ENCODE results near the gene CADM4.

The CADM4 gene

GRCh38 chr19:43595999-43596841, 43.4 kb downstream of the CADM4 start, which contains the start of the genes IRGQ and ZNF576:
IRGQ (minus strand) TSS chr19:43596134; CDS start chr19:43595338, 796 bp downstream.
ZNF576 (plus strand) TSS chr19:43596595; CDS start chr19:43597109, 514 bp downstream.
- TF ChIP-seq CTCF (IDR thresholded peaks at IDR 0.05; ENCODE audit: low read depth, low read length): peak; percentile 23
- peak within 1 kb of the TSS; percentile 91 for H3K4me3 ChIP-seq (ENCODE audit: low read depth, low read length)
- in situ Hi-C loops (cut with HindIII; ENCODE audit: low sequenced_read_pairs): no loop called here
- peak; percentile 99 for DNase-seq (ENCODE audit: low read depth, low spot score)

DNA sequence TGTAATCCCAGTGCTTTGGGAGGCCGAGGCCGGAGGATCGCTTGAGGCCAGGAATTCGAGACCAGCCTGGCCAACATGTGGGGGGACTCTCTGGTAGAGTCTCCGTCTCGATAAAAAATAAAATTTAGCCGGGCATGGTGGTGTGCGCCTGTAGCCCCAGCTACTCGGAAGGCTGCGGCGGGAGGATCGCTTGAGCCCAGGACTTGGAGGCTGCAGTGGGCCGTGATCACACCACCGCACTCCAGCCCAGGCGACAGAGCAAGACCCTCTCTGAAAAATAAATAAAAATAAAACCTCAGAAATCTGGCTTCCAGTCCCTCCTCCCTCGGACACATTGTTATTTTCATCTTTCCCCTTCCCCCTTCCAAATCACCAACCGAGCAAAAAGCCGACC, 44.0 kb downstream of the CADM4 start:
- in situ Hi-C loops (cut with HindIII; ENCODE audit: low sequenced_read_pairs): no loop called here
- no peak for TF ChIP-seq CTCF (IDR thresholded peaks at IDR 0.05; ENCODE audit: low read depth, low read length)
- no peak for DNase-seq (ENCODE audit: low read depth, low spot score)
- peak overlapping the region; percentile 65 for H3K4me3 ChIP-seq (ENCODE audit: low read depth, low read length)

- in situ Hi-C loops (cut with HindIII; ENCODE audit: low sequenced_read_pairs): no loop called here
- peak overlapping the region; percentile 65 for H3K4me3 ChIP-seq (ENCODE audit: low read depth, low read length)
- TF ChIP-seq CTCF (IDR thresholded peaks at IDR 0.05; ENCODE audit: low read depth, low read length): peak; percentile 97
- DNase-seq (ENCODE audit: low read depth, low spot score): peak; percentile 63
These were observed 44.7 kb downstream of the CADM4 start for GRCh38 chr19:43594710-43595604.

DNA sequence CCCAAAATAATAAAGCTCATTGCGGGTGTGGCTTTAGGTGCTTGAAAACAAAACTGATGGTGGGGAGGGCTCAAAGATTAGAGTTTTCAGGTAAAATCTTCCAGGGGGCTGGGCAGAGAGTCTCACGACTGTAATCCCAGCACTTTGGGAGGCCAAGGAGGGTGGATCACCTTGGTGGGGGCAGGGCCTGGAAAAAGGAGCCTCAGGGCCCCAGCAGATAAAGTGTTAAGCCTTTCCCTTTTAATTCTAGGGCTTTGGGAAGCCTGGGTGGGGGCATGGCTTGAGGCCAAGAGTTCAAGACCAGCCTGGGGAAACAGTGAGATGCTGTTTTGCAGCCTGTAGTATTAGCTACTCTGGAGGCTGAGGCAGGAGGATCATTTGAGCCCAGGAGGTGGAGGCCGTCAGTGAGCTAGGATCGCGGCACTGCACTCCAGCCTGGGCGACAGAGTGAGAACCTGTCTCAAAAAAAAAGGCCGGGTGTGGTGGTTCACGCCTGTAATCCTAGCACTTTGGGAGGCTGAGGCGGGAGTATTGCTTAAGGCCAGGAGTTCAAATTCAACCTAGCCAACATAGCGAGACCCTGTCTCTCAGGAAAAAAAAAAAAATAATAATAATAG, 45.5 kb downstream of the CADM4 start:
- in situ Hi-C loops (cut with HindIII; ENCODE audit: low sequenced_read_pairs): no loop called here
- H3K4me3 ChIP-seq (ENCODE audit: low read depth, low read length): peak overlapping the region; percentile 65
- TF ChIP-seq CTCF (IDR thresholded peaks at IDR 0.05; ENCODE audit: low read depth, low read length): no peak
- no peak for DNase-seq (ENCODE audit: low read depth, low spot score)

- no peak overlapping the region for H3K4me3 ChIP-seq (ENCODE audit: low read depth, low read length)
- in situ Hi-C loops (cut with HindIII; ENCODE audit: low sequenced_read_pairs): no loop called here
- no peak for TF ChIP-seq CTCF (IDR thresholded peaks at IDR 0.05; ENCODE audit: low read depth, low read length)
- DNase-seq (ENCODE audit: low read depth, low spot score): no peak
These were observed 46.8 kb downstream of the CADM4 start for GRCh38 chr19:43592800-43593350.

Measured in astrocyte of the spinal cord (primary cell).